Measurements from ENCODE around the gene TRPM6.

DNA sequence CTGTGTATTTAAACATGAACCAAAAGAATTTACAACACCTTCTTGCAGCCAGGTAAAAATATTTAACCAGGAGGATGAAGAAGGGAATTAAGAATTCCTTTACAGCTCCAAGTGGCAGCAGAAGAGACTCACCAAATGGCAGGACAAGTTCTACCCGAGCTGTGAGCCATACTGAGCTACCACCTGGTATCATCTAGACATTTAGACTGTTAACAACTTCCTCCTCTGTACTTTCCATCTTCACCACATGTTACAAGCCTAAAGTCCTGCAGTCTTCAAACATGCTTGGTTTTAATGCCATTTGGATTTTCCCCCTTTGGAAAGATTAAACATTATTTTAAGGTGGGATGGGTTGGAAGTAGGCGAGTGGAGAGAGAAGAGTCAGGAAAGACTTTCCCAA is 190.2 kb downstream of the TRPM6 start:
- TF ChIP-seq, protein P1, sequence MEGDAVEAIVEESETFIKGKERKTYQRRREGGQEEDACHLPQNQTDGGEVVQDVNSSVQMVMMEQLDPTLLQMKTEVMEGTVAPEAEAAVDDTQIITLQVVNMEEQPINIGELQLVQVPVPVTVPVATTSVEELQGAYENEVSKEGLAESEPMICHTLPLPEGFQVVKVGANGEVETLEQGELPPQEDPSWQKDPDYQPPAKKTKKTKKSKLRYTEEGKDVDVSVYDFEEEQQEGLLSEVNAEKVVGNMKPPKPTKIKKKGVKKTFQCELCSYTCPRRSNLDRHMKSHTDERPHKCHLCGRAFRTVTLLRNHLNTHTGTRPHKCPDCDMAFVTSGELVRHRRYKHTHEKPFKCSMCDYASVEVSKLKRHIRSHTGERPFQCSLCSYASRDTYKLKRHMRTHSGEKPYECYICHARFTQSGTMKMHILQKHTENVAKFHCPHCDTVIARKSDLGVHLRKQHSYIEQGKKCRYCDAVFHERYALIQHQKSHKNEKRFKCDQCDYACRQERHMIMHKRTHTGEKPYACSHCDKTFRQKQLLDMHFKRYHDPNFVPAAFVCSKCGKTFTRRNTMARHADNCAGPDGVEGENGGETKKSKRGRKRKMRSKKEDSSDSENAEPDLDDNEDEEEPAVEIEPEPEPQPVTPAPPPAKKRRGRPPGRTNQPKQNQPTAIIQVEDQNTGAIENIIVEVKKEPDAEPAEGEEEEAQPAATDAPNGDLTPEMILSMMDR (IDR thresholded peaks at IDR 0.05) = no peak
- TF ChIP-seq POLR2A (IDR thresholded peaks at IDR 0.05) = no peak
- TF ChIP-seq EP300 (IDR thresholded peaks at IDR 0.05) = no peak

All from stomach (tissue), 4 donors.